Stimulated activated CD4-positive, alpha-beta T cell treated with anti-CD3 and anti-CD28 coated beads, Interleukin-1b, Interleukin-23, amount 100 ng/mL, for 4 hours (primary cell): ENCODE measurements around the gene TMEM132D.

Experiments
- DNase-seq, 2 donors: peaks; one replicate each; pipeline ENCODE4 v3.0.0-alpha.2; 2020; ENCODE audit warnings: low read depth in 2 of 2

Gene TMEM132D

GRCh38 chr12:129446696-129447095 is 457.1 kb downstream of the TMEM132D start:
- DNase-seq = no peak

- DNase-seq = no peak
These were observed 463.5 kb downstream of the TMEM132D start for GRCh38 chr12:129440278-129440677.

- no peak for DNase-seq
These were observed 469.0 kb downstream of the TMEM132D start for GRCh38 chr12:129434790-129435189.

GRCh38 chr12:129428240-129428936 is 475.4 kb downstream of the TMEM132D start:
- DNase-seq = no peak

- DNase-seq = no peak
These were observed 480.7 kb downstream of the TMEM132D start for GRCh38 chr12:129423041-129423580.

GRCh38 chr12:129413295-129413694 is 490.5 kb downstream of the TMEM132D start:
- DNase-seq = no peak

GRCh38 chr12:129409281-129409680 is 494.5 kb downstream of the TMEM132D start:
- DNase-seq = no peak

- no peak for DNase-seq
These were observed 499.3 kb downstream of the TMEM132D start for GRCh38 chr12:129404556-129404955.

GRCh38 chr12:129401572-129401971 is 502.3 kb downstream of the TMEM132D start:
- no peak for DNase-seq

- no peak for DNase-seq
These were observed 509.5 kb downstream of the TMEM132D start for GRCh38 chr12:129394177-129394825.

- DNase-seq = no peak
These were observed 510.4 kb downstream of the TMEM132D start for GRCh38 chr12:129393357-129393937.

- no peak for DNase-seq
These were observed 518.2 kb downstream of the TMEM132D start for GRCh38 chr12:129385637-129385990.

- no peak for DNase-seq
These were observed 519.9 kb downstream of the TMEM132D start for GRCh38 chr12:129383956-129384355.

GRCh38 chr12:129381715-129382114 is 522.1 kb downstream of the TMEM132D start:
- DNase-seq = no peak

- DNase-seq = no peak
These were observed 524.6 kb downstream of the TMEM132D start for GRCh38 chr12:129379076-129379804.

GRCh38 chr12:129378496-129378895 is 525.3 kb downstream of the TMEM132D start:
- DNase-seq = no peak

GRCh38 chr12:129373746-129374145 is 530.1 kb downstream of the TMEM132D start:
- DNase-seq = no peak

- DNase-seq = no peak
These were observed 530.9 kb downstream of the TMEM132D start for GRCh38 chr12:129372876-129373275.

- no peak for DNase-seq
These were observed 531.5 kb downstream of the TMEM132D start for GRCh38 chr12:129372348-129372747.

GRCh38 chr12:129371268-129371667 is 532.6 kb downstream of the TMEM132D start:
- no peak for DNase-seq

GRCh38 chr12:129366656-129367055 is 537.2 kb downstream of the TMEM132D start:
- no peak for DNase-seq

- DNase-seq = no peak
These were observed 540.8 kb downstream of the TMEM132D start for GRCh38 chr12:129363041-129363440.
